Activated T-cell treated with anti-CD3 and anti-CD28 coated beads, Interleukin-2, amount 50 U/mL, for 72 hours (primary cell): ENCODE results near the gene EEF1A1. TPM values are rescaled to one million over a fixed set of nuclear protein-coding genes. Genes with fewer than 3 reads are reported as not detected.
"Not testable (repeated sequence)": the region's sequence is repeated elsewhere in the genome, so short reads cannot be mapped to it uniquely, and the experiment has no call there.

ENCODE experiments used
- ATAC-seq, 2 donors: fragments of 150-1000 bp; cut with Tn5 transposase; replicated peaks in 1 of 2; 2 replicates each; pipeline ENCODE4 v1.10.0; 2021; ENCODE audit warnings: moderate library complexity in 2 of 2, mild to moderate bottlenecking in 1 of 2
- DNase-seq, 2 donors: peaks; one replicate each; pipeline ENCODE4 v3.0.0; 2021 to 2022; ENCODE audit warnings: mixed read lengths in 1 of 2
- H3K27ac Mint-ChIP-seq: one replicate; pipeline ENCODE4 v1.8.0; 2022; ENCODE audit warnings: mild to moderate bottlenecking, moderate library complexity, mixed read lengths
- H3K27me3 Mint-ChIP-seq: one replicate; pipeline ENCODE4 v1.8.0; 2022; ENCODE audit warnings: low read depth, mixed read lengths
- H3K36me3 Mint-ChIP-seq, 2 donors: one replicate each; pipeline ENCODE4 v1.8.0; 2022; ENCODE audit warnings: mixed read lengths in 2 of 2, mild to moderate bottlenecking in 1 of 2; ENCODE audit not compliant: insufficient read depth in 2 of 2
- H3K4me1 Mint-ChIP-seq: one replicate; pipeline ENCODE4 v1.8.0; 2022; ENCODE audit warnings: low read depth, mixed read lengths
- H3K4me3 Mint-ChIP-seq, 2 donors: one replicate each; pipeline ENCODE4 v1.8.0; 2022; ENCODE audit warnings: mild to moderate bottlenecking in 2 of 2, mixed read lengths in 2 of 2, moderate library complexity in 2 of 2
- H3K9me3 Mint-ChIP-seq, 2 donors: one replicate each; pipeline ENCODE4 v1.8.0; 2022; ENCODE audit warnings: mixed read lengths in 2 of 2
- total RNA-seq, 2 donors: library from RNA; stranded (reverse); gene quantifications; one replicate each; pipeline ENCODE4 v1.2.3, GENCODE V29; 2022

Gene EEF1A1
- over 10,000 TPM; 15,536 to 16,076 TPM for total RNA-seq

DNA sequence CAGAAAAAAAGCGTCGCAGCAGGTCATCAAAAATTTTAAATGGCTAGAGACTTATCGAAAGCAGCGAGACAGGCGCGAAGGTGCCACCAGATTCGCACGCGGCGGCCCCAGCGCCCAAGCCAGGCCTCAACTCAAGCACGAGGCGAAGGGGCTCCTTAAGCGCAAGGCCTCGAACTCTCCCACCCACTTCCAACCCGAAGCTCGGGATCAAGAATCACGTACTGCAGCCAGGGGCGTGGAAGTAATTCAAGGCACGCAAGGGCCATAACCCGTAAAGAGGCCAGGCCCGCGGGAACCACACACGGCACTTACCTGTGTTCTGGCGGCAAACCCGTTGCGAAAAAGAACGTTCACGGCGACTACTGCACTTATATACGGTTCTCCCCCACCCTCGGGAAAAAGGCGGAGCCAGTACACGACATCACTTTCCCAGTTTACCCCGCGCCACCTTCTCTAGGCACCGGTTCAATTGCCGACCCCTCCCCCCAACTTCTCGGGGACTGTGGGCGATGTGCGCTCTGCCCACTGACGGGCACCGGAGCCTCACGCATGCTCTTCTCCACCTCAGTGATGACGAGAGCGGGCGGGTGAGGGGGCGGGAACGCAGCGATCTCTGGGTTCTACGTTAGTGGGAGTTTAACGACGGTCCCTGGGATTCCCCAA is at the start of gene EEF1A1:
EEF1A1 (minus strand) TSS at position 345 of the 663 bp plus-strand sequence. CDS start 1,006 bp downstream, outside the sequence.
- peak within 1 kb of the TSS; percentile 96 to 98 for H3K4me3 Mint-ChIP-seq
- peak within 1 kb of the TSS; percentile 100 for H3K27ac Mint-ChIP-seq
- ATAC-seq (peak; percentile 75 to 80), DNase-seq (peak; percentile 99 to 100)
- no peaks in the 10 kb centered on the region for H3K27me3 Mint-ChIP-seq
- no peaks in the 10 kb centered on the region for H3K9me3 Mint-ChIP-seq
- H3K4me1 Mint-ChIP-seq = peaks cover 64% of the 10 kb centered on the region
- peaks cover 35 to 42% of the 10 kb centered on the region in 2 donors for H3K36me3 Mint-ChIP-seq

GRCh38 chr6:73569121-73569520 is 48.3 kb upstream of the EEF1A1 start:
- ATAC-seq (no peak), DNase-seq (no peak)
- Mint-ChIP-seq H3K9me3 (no peaks in the 10 kb centered on the region), H3K36me3 (no peaks in the 10 kb centered on the region), H3K4me3 (no peak overlapping the region), H3K27me3 (no peaks in the 10 kb centered on the region), H3K4me1 (peaks cover 9% of the 10 kb centered on the region), H3K27ac (no peak overlapping the region)

- Mint-ChIP-seq H3K4me1 (peaks cover 9% of the 10 kb centered on the region), H3K27me3 (no peaks in the 10 kb centered on the region), H3K36me3 (no peaks in the 10 kb centered on the region), H3K9me3 (no peaks in the 10 kb centered on the region), H3K4me3 (no peak overlapping the region), H3K27ac (no peak overlapping the region)
- DNase-seq (no peak), ATAC-seq (no peak)
These were observed 46.2 kb upstream of the EEF1A1 start for GRCh38 chr6:73566954-73567591.

DNA sequence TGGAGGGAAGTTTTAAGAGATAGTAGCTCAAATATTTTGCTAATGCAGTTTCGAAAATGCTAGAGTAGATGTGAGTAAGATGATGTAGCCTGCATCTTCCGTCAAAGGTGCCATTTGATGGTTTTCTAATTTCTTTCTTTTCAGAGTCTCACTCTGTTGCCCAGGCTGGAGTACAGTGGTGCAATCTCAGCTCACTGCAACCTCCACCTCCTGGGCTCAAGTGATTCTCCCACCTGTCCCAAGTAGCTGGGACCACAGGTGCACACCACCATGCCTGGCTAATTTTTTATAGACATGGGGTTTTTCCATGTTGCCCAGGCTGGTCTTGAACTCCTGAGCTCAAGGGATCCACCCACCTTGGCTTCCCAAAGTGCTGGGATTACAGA is 45.6 kb upstream of the EEF1A1 start:
- not testable (repeated sequence) for DNase-seq, H3K9me3 Mint-ChIP-seq, H3K4me3 Mint-ChIP-seq

GRCh38 chr6:73565767-73566485 is 45.1 kb upstream of the EEF1A1 start:
- ATAC-seq (no peak), DNase-seq (no peak)
- Mint-ChIP-seq H3K27ac (no peak overlapping the region), H3K4me3 (no peak overlapping the region), H3K9me3 (no peaks in the 10 kb centered on the region), H3K36me3 (no peaks in the 10 kb centered on the region), H3K27me3 (no peaks in the 10 kb centered on the region), H3K4me1 (peaks cover 3% of the 10 kb centered on the region)

More for the DNA sequence above, 45.6 kb upstream of the EEF1A1 start:
- not testable (repeated sequence) for H3K27me3 Mint-ChIP-seq, H3K4me1 Mint-ChIP-seq, H3K36me3 Mint-ChIP-seq, ATAC-seq, H3K27ac Mint-ChIP-seq

- Mint-ChIP-seq H3K27me3 (no peaks in the 10 kb centered on the region), H3K36me3 (no peaks in the 10 kb centered on the region), H3K4me3 (no peak overlapping the region), H3K27ac (no peak overlapping the region), H3K4me1 (peaks cover 14% of the 10 kb centered on the region), H3K9me3 (no peaks in the 10 kb centered on the region)
- DNase-seq (no peak), ATAC-seq (no peak)
These were observed 43.9 kb upstream of the EEF1A1 start for GRCh38 chr6:73564578-73565345.

- no peak for ATAC-seq
- peaks cover 26% of the 10 kb centered on the region for H3K4me1 Mint-ChIP-seq
- no peaks in the 10 kb centered on the region for H3K27me3 Mint-ChIP-seq
- H3K36me3 Mint-ChIP-seq = no peaks in the 10 kb centered on the region
- H3K4me3 Mint-ChIP-seq = no peak overlapping the region
- no peak overlapping the region for H3K27ac Mint-ChIP-seq
- no peaks in the 10 kb centered on the region for H3K9me3 Mint-ChIP-seq
- DNase-seq = no peak
These were observed 41.7 kb upstream of the EEF1A1 start for GRCh38 chr6:73562558-73562957.

DNA sequence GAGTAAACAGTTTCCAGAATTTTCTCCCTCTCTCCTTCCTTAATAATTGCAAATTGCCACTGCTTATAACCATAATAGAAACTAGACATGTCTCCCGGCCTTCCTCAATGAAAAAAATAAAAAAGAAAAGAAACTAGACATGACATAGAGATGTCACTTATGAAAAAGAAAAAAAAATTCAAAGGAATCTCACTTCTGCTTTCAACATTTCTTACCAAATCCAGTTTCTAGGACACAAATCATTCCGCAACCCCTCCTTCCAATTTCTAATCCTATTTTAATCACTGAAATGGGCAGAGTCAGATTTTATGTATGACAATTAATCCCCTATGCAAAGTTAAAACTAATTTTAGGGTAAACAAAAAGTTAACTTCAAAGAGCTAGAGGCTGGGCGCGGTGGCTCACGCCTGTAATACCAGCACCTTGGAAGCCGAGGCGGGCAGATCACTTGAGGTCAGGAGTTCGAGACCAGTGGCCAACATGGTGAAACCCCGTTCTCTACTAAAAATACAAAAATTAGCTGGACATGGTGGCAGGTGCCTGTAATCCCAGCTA is 40.1 kb upstream of the EEF1A1 start:
- H3K9me3 Mint-ChIP-seq = no peaks in the 10 kb centered on the region
- no peak for ATAC-seq
- H3K27ac Mint-ChIP-seq = no peak overlapping the region
- DNase-seq = no peak
- no peaks in the 10 kb centered on the region for H3K36me3 Mint-ChIP-seq
- no peaks in the 10 kb centered on the region for H3K27me3 Mint-ChIP-seq
- peak overlapping the region; percentile 53 to 59 for H3K4me3 Mint-ChIP-seq
- H3K4me1 Mint-ChIP-seq = peaks cover 30% of the 10 kb centered on the region

- no peak for DNase-seq
- H3K27ac Mint-ChIP-seq = no peak overlapping the region
These were observed 39.4 kb upstream of the EEF1A1 start for GRCh38 chr6:73560182-73560732.

GRCh38 chr6:73559399-73559794 is 38.6 kb upstream of the EEF1A1 start:
- H3K27me3 Mint-ChIP-seq, H3K27ac Mint-ChIP-seq, H3K4me3 Mint-ChIP-seq, H3K9me3 Mint-ChIP-seq, DNase-seq, H3K36me3 Mint-ChIP-seq, ATAC-seq: not testable (repeated sequence)
- H3K4me1 Mint-ChIP-seq = peaks cover 32% of the 10 kb centered on the region

More at GRCh38 chr6:73560182-73560732, 39.4 kb upstream of the EEF1A1 start:
- H3K27me3 Mint-ChIP-seq = no peaks in the 10 kb centered on the region
- peak overlapping the region in 1 of 2 donors; percentile 53 for H3K4me3 Mint-ChIP-seq
- no peaks in the 10 kb centered on the region for H3K36me3 Mint-ChIP-seq
- H3K4me1 Mint-ChIP-seq = peaks cover 32% of the 10 kb centered on the region
- ATAC-seq = peak; percentile 46 to 55
- no peaks in the 10 kb centered on the region for H3K9me3 Mint-ChIP-seq

- H3K27me3 Mint-ChIP-seq = no peaks in the 10 kb centered on the region
- peaks cover 32% of the 10 kb centered on the region for H3K4me1 Mint-ChIP-seq
- no peaks in the 10 kb centered on the region for H3K36me3 Mint-ChIP-seq
- DNase-seq = no peak
- ATAC-seq = no peak
- no peak overlapping the region for H3K4me3 Mint-ChIP-seq
- no peaks in the 10 kb centered on the region for H3K9me3 Mint-ChIP-seq
- no peak overlapping the region for H3K27ac Mint-ChIP-seq
These were observed 38.0 kb upstream of the EEF1A1 start for GRCh38 chr6:73558624-73559398.

GRCh38 chr6:73556836-73557235 is 36.0 kb upstream of the EEF1A1 start:
- no peaks in the 10 kb centered on the region for H3K9me3 Mint-ChIP-seq
- no peak overlapping the region for H3K27ac Mint-ChIP-seq
- H3K36me3 Mint-ChIP-seq = no peaks in the 10 kb centered on the region
- peaks cover 32% of the 10 kb centered on the region for H3K4me1 Mint-ChIP-seq
- DNase-seq (no peak), ATAC-seq (no peak)
- no peak overlapping the region for H3K4me3 Mint-ChIP-seq
- H3K27me3 Mint-ChIP-seq = no peaks in the 10 kb centered on the region
